Mesothelial cell of epicardium (in vitro differentiated cells): Measurements from ENCODE around the gene MED14. TPM values are rescaled to one million over a fixed set of nuclear protein-coding genes. Genes with fewer than 3 reads are reported as not detected.

Experiments
- DNase-seq, 2 experiments: peaks; one replicate each; pipeline ENCODE4 v3.0.0; 2021; ENCODE audit warnings: low spot score in 2 of 2; ENCODE audit not compliant: unreplicated experiment in 2 of 2
- H3K27ac Mint-ChIP-seq: 2 replicates; pipeline ENCODE4 v1.8.0; 2021; ENCODE audit warnings: mixed read lengths
- H3K27me3 Mint-ChIP-seq: 2 replicates; pipeline ENCODE4 v1.8.0; 2021; ENCODE audit warnings: low read depth, mixed read lengths
- H3K36me3 Mint-ChIP-seq: 2 replicates; pipeline ENCODE4 v1.8.0; 2021; ENCODE audit warnings: mixed read lengths
- H3K4me1 Mint-ChIP-seq: 2 replicates; pipeline ENCODE4 v1.8.0; 2021; ENCODE audit warnings: mixed read lengths
- H3K4me3 Mint-ChIP-seq: 2 replicates; pipeline ENCODE4 v1.8.0; 2021; ENCODE audit warnings: mild to moderate bottlenecking, moderate library complexity, mixed read lengths
- H3K9me3 Mint-ChIP-seq: 2 replicates; pipeline ENCODE4 v1.8.0; 2021; ENCODE audit warnings: mixed read lengths
- total RNA-seq: library from RNA; stranded (reverse); gene quantifications from 3 replicates; pipeline ENCODE4 v1.2.1, GENCODE V29; 2021
- TF ChIP-seq, protein P1 (sequence below): fragments of 200-600 bp; sonication (generic); IDR thresholded peaks from one replicate; pipeline ENCODE4 v1.5.0; 2021; ENCODE audit warnings: antibody characterized with exemption; ENCODE audit not compliant: unreplicated experiment

MED14 gene
- total RNA-seq, 1 donor from 2014 or later, result 46.8 TPM

DNA sequence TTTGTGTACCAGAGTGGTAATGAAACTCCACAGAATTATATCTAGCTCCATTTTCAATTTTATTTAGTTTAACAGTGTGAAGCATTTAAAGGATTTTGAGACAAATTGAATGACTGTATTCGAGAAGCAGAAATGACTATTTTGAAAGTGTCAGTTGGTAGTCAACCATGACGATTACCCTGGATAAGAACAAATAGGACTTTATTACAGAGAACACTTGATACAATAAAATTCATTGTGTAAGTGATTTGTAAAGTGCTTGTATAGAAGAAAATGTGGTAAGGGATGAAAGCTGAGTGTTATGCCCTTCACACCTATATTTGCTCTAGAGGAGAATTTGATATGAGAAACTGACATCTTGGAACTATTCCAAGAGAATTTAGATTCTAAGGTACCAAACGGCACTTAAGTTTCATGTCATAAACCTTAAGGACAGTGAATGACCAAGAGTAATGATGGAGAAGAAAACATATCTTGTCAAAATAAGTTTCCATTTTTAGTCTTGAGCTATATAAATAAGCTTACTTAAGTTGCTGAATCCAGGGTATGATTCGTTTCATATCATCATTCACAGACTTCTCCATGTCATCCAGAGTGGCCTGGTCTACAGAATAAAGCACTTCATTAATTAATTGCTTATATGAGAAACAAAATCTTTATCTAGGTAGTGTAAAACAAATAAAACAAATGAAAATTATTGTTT lies 34.6 kb downstream of the MED14 start:
- Mint-ChIP-seq H3K4me3 (no peak overlapping the region), H3K27ac (no peak overlapping the region), H3K27me3 (no peaks in the 10 kb centered on the region), H3K4me1 (no peaks in the 10 kb centered on the region), H3K36me3 (peaks cover 18% of the 10 kb centered on the region), H3K9me3 (peaks cover 16% of the 10 kb centered on the region)
- TF ChIP-seq, protein P1, sequence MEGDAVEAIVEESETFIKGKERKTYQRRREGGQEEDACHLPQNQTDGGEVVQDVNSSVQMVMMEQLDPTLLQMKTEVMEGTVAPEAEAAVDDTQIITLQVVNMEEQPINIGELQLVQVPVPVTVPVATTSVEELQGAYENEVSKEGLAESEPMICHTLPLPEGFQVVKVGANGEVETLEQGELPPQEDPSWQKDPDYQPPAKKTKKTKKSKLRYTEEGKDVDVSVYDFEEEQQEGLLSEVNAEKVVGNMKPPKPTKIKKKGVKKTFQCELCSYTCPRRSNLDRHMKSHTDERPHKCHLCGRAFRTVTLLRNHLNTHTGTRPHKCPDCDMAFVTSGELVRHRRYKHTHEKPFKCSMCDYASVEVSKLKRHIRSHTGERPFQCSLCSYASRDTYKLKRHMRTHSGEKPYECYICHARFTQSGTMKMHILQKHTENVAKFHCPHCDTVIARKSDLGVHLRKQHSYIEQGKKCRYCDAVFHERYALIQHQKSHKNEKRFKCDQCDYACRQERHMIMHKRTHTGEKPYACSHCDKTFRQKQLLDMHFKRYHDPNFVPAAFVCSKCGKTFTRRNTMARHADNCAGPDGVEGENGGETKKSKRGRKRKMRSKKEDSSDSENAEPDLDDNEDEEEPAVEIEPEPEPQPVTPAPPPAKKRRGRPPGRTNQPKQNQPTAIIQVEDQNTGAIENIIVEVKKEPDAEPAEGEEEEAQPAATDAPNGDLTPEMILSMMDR, result no peak
- DNase-seq, result no peak

DNA sequence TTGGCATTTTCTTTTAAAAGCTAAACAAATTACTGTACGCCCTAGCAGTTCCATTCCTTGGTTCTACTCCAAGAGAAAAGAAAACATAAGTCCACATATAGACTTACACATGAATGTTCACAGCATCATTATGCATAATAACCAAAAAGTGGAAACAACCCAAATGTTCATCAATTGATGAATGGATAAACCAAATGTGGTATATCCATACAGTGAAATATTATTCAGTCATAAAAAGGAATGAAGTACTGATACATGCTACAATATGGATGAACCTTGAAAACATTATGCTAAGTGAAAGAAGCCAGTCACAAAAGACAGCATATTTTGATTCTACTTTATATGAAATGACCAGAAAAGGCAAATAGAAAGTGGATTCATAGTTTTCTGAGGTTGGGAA lies 36.5 kb downstream of the MED14 start:
- Mint-ChIP-seq H3K4me1 (no peaks in the 10 kb centered on the region), H3K36me3 (peaks cover 26% of the 10 kb centered on the region), H3K27ac (no peak overlapping the region), H3K27me3 (no peaks in the 10 kb centered on the region), H3K4me3 (no peak overlapping the region), H3K9me3 (peaks cover 20% of the 10 kb centered on the region)
- TF ChIP-seq, protein P1, result no peak
- no peak for DNase-seq

DNA sequence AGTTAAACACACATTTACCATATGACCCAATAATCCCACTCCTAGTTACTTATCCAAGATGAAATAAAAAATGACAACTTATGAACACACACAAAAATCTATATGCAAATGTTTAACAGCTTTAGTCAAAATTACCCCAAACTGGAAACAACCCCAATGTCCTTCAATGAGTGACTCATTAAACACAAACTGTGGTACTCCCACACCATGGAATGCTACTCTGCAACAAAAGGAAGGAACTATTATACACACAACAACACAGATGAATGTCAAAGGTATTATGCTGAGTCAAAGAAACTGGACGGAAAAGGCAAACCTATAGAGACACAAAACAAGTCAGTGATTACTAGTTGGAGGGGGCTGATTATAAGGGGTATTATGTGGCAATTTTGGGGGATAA lies 40.5 kb downstream of the MED14 start:
- DNase-seq, result no peak
- Mint-ChIP-seq H3K4me3 (no peak overlapping the region), H3K27ac (no peak overlapping the region), H3K36me3 (peaks cover 38% of the 10 kb centered on the region), H3K27me3 (no peaks in the 10 kb centered on the region), H3K9me3 (peaks cover 26% of the 10 kb centered on the region), H3K4me1 (no peaks in the 10 kb centered on the region)
- TF ChIP-seq, protein P1, result no peak

DNA sequence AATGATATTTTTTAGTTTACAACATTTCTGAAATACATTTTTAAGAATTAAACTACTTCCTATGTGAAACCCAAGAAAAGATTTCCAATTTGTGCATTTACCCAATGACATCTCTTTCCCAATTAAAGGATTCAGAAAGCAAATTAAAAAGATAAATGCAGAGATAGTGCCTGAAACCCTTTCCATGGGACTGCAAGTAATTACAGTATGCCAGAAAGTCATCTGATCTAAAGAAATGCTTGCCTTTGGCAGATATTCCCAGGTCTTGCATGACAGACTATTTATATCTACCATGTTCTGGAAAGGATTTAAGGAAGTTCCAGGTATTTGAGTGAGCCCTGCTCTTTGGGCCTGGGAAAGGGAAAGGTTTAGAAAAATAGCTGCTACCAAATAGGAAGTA lies 46.4 kb downstream of the MED14 start:
- Mint-ChIP-seq H3K36me3 (peaks cover 23% of the 10 kb centered on the region), H3K27me3 (no peaks in the 10 kb centered on the region), H3K4me3 (no peak overlapping the region), H3K9me3 (peaks cover 12% of the 10 kb centered on the region), H3K27ac (no peak overlapping the region), H3K4me1 (no peaks in the 10 kb centered on the region)
- no peak for DNase-seq
- TF ChIP-seq, protein P1, result no peak

DNA sequence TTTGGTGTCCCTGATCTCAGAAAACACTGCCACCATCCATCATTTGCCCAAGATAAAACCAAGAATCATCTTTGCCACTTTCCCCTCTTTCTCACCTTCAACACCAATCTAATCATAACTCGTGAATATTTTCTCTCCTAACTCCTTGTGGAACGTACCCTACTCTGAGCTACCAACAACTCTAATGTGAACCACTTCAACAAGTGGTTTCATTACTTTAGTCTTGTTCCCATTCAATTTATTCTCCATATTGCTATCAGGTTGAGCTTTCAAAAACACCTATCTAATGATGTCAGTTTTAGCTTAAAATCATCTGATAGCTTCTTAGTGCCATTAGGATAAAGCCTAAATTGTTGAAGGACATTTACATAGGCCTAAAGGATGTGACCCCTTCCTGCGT lies 48.2 kb downstream of the MED14 start:
- no peak for DNase-seq
- no peak overlapping the region for H3K4me3 Mint-ChIP-seq
- H3K27me3 Mint-ChIP-seq, result no peaks in the 10 kb centered on the region
- peaks cover 13% of the 10 kb centered on the region for H3K36me3 Mint-ChIP-seq
- H3K27ac Mint-ChIP-seq, result no peak overlapping the region
- TF ChIP-seq, protein P1, result no peak
- H3K4me1 Mint-ChIP-seq, result no peaks in the 10 kb centered on the region
- H3K9me3 Mint-ChIP-seq, result peaks cover 3% of the 10 kb centered on the region
